K562 (cell line): Measurements from ENCODE around the gene COL26A1. TPM values are rescaled to one million over a fixed set of nuclear protein-coding genes. Genes with fewer than 3 reads are reported as not detected.

Experiments
- ATAC-seq: fragments of 200-7000 bp; cut with Tn5 transposase; 3 replicates; pipeline ENCODE4 v1.9.1; 2020; ENCODE audit warnings: moderate library complexity
- BruUV-seq: library from RNA; stranded (reverse); fragments of 400-500 nt; replicated peaks from 2 replicates; lab custom pipeline; 2021; lab: Mats Ljungman, UMichigan
- CTCF ChIA-PET: fragments of 300-600 bp; formaldehyde crosslinking; extraction: SDS; loops from one replicate; lab custom pipeline; 2021; ENCODE audit warnings: low intra/inter-chr PET ratio; lab: Yijun Ruan, JAX
- POLR2A ChIA-PET: fragments of 300-600, 350-650 bp; sonication (Branson Sonifier 250); formaldehyde crosslinking; extraction: SDS; loops from one replicate; lab custom pipeline; 2021; ENCODE audit warnings: antibody characterized with exemption, inconsistent platforms; lab: Yijun Ruan, JAX
- DNase-seq, 4 experiments: peaks; one replicate each; pipeline versions ENCODE4 v3.0.0 to v3.0.0-alpha.2; 2011 to 2018; ENCODE audit warnings: low spot score in 3 of 4, mixed read lengths in 3 of 4; ENCODE audit errors: extremely low read depth in 1 of 4
- FAIRE-seq: peaks from 2 replicates; lab custom pipeline; 2011; peaks lifted over from hg19 to GRCh38; lab: Jason Lieb, UNC
- H2AFZ ChIP-seq: 2 replicates; pipeline ENCODE4 v1.6.0; 2011; ENCODE audit warnings: low read depth, low read length, control low read depth, inconsistent platforms
- H3K27ac ChIP-seq: fragments of 200-600 bp; 3 replicates; pipeline ENCODE4 v1.8.0; 2011; ENCODE audit warnings: low read depth, mild to moderate bottlenecking, control low read depth, inconsistent platforms, low read length, moderate library complexity, mixed read lengths; ENCODE audit errors: extremely low read depth
- H3K27me3 ChIP-seq, 2 experiments: fragments of 300-600 bp in 1 of 2; 2 replicates in 1 of 2; 3 replicates in 1 of 2; pipeline versions ENCODE4 v1.6.0 to v1.8.0; 2011; ENCODE audit warnings: inconsistent platforms in 2 of 2, low read length in 2 of 2, mild to moderate bottlenecking in 1 of 2, mixed read lengths in 1 of 2, moderate library complexity in 1 of 2; ENCODE audit not compliant: control insufficient read depth in 2 of 2, insufficient read depth in 2 of 2
- H3K36me3 ChIP-seq: fragments of 300-600 bp; 3 replicates; pipeline ENCODE4 v1.8.0; 2011; ENCODE audit warnings: mild to moderate bottlenecking, low read length, inconsistent platforms; ENCODE audit not compliant: control insufficient read depth, insufficient read depth
- H3K4me1 ChIP-seq, 2 experiments: fragments of 200-600 bp in 1 of 2; replicated peaks in 1 of 2; 2 replicates in 1 of 2; 3 replicates in 1 of 2; pipeline versions ENCODE4 v1.5.1 to v1.8.0; 2011; ENCODE audit warnings: inconsistent platforms in 2 of 2, low read length in 2 of 2, mild to moderate bottlenecking in 1 of 2, mixed read lengths in 1 of 2, moderate library complexity in 1 of 2; ENCODE audit not compliant: control insufficient read depth in 2 of 2, insufficient read depth in 2 of 2
- H3K4me2 ChIP-seq: 2 replicates; pipeline ENCODE4 v1.6.1; 2011; ENCODE audit warnings: low read length, control low read depth, inconsistent platforms, mixed read lengths; ENCODE audit not compliant: insufficient read depth
- H3K4me3 ChIP-seq: fragments of 200-600 bp; sonication (generic), shearing (Covaris generic); 2 replicates; pipeline ENCODE4 v1.5.1; 2016; ENCODE audit warnings: control low read depth, inconsistent platforms
- H3K79me2 ChIP-seq: fragments of 200-600 bp; 3 replicates; pipeline ENCODE4 v1.8.0; 2011; ENCODE audit warnings: low read length, inconsistent platforms; ENCODE audit not compliant: control insufficient read depth, insufficient read depth
- H3K9ac ChIP-seq, 2 experiments: 2 replicates each; pipeline versions ENCODE4 v1.6.0 to v1.6.1; 2011; ENCODE audit warnings: low read depth in 2 of 2, low read length in 2 of 2, control low read depth in 1 of 2, inconsistent platforms in 1 of 2, mild to moderate bottlenecking in 1 of 2, mixed read lengths in 1 of 2; ENCODE audit not compliant: insufficient read depth in 1 of 2
- H3K9me1 ChIP-seq: one replicate; pipeline ENCODE4 v1.6.0; 2011; ENCODE audit warnings: inconsistent platforms, mild to moderate bottlenecking, low read length, moderate library complexity; ENCODE audit not compliant: control insufficient read depth, insufficient read depth
- H3K9me3 ChIP-seq: replicated peaks from 2 replicates; pipeline ENCODE4 v1.5.1; 2011; ENCODE audit warnings: low read depth, low read length, inconsistent platforms; ENCODE audit not compliant: control insufficient read depth, insufficient read depth
- H4K20me1 ChIP-seq: replicated peaks from 2 replicates; pipeline ENCODE4 v1.6.1; 2011; ENCODE audit warnings: low read length, inconsistent platforms, mixed read lengths; ENCODE audit not compliant: control insufficient read depth, insufficient read depth
- FOSL1 ChIP-seq: fragments of 200-800 bp; sonication (Bioruptor generic); conservative IDR thresholded peaks from 2 replicates; pipeline ENCODE4 v1.6.1; 2016; ENCODE audit warnings: missing genetic modification characterization, missing compliant biosample characterization
- FOXJ3 ChIP-seq: sonication (generic); formaldehyde crosslinking; IDR thresholded peaks from 2 replicates; pipeline ENCODE4 v1.4.0; 2020; ENCODE audit warnings: mild to moderate bottlenecking, missing genetic modification reagents
- NR2C1 ChIP-seq, 2 experiments: fragments of 450-650 bp; IDR thresholded peaks; 2 replicates each; pipeline ENCODE4 v1.6.1; 2017; ENCODE audit warnings: mild to moderate bottlenecking in 2 of 2, antibody characterized with exemption in 1 of 2, inconsistent platforms in 1 of 2, missing compliant biosample characterization in 1 of 2, missing genetic modification characterization in 1 of 2
- RFX7 ChIP-seq: fragments of 250-450 bp; sonication (Bioruptor Pico); IDR thresholded peaks from 2 replicates; pipeline ENCODE4 v1.5.1; 2021; ENCODE audit warnings: mild to moderate bottlenecking
- ZNF354B ChIP-seq: fragments of 250-450 bp; sonication (Bioruptor Pico); IDR thresholded peaks from 2 replicates; pipeline ENCODE4 v1.4.0; 2020
- ZNF780A ChIP-seq: fragments of 250-450 bp; sonication (Bioruptor Pico); IDR thresholded peaks from 2 replicates; pipeline ENCODE4 v1.5.0; 2021; ENCODE audit warnings: mild to moderate bottlenecking
- WGBS: fragments of 100-300 bp; shearing (Covaris generic); methylation state at CpG from one replicate; pipeline ENCODE4 v1.1.6; 2016; ENCODE audit warnings: low coverage, mixed read lengths; ENCODE audit not compliant: insufficient coverage; ENCODE audit errors: missing lambda C conversion rate; 5-methylcytosine and 5-hydroxymethylcytosine counted together
- in situ Hi-C: fragments of 300-500 bp; cut with MboI; formaldehyde crosslinking; loops from 4 replicates; pipeline ENCODE4 v1.15.0; 2018; ENCODE audit warnings: inconsistent platforms, mixed read lengths
- intact Hi-C: fragments of 100-400 bp; cut with micrococcal nuclease; formaldehyde crosslinking; loops from 2 replicates; pipeline ENCODE4 v1.14.2; 2022
- polyA plus RNA-seq, 8 experiments: library from polyadenylated mRNA; depleted of rRNA in 4 of 8; stranded (reverse) in 5 of 8; unstranded in 3 of 8; fragments of >200 nt; fragmentation: Nextera tagmentation in 2 of 8; fragmentation: Illumina TruSeq in 1 of 8; extraction: Ambion mirVana in 2 of 8; extraction: Trizol in 1 of 8; gene quantifications; 2 replicates each; pipeline versions ENCODE4 v1.2.1 to v1.2.3, GENCODE V29; 2011 to 2014; ENCODE audit warnings: inconsistent platforms in 1 of 8, missing spikeins in 1 of 8
- total RNA-seq, 7 experiments: library from RNA; depleted of rRNA in 6 of 7; stranded (reverse); fragments of >200 nt in 6 of 7; fragmentation: Illumina TruSeq in 2 of 7; extraction: Trizol in 2 of 7; gene quantifications; 2 replicates each; pipeline versions ENCODE4 v1.2.1 to v1.2.3, GENCODE V29; 2011 to 2021; ENCODE audit warnings: low replicate concordance in 1 of 7
- TF ChIP-seq, protein P1 (sequence below): sonication (generic); formaldehyde crosslinking; IDR thresholded peaks from 2 replicates; pipeline ENCODE4 v1.4.0; 2020; ENCODE audit warnings: mild to moderate bottlenecking, missing genetic modification reagents
- TF ChIP-seq, protein P2 (sequence below): fragments of 450-650 bp; IDR thresholded peaks from 2 replicates; pipeline ENCODE4 v1.7.1; 2018; ENCODE audit warnings: mild to moderate bottlenecking, low read depth; ENCODE audit not compliant: partially characterized antibody
- TF ChIP-seq, protein P3 (sequence below), 2 experiments: IDR thresholded peaks in 1 of 2; conservative IDR thresholded peaks in 1 of 2; 2 replicates each; pipeline ENCODE4 v1.6.1; 2016; ENCODE audit warnings: low read depth in 2 of 2, mild to moderate bottlenecking in 1 of 2, missing compliant biosample characterization in 1 of 2, missing genetic modification characterization in 1 of 2, moderate library complexity in 1 of 2

Gene COL26A1
- total and polyA plus RNA-seq, 9 of the 15 experiments (the other 6 are each of a cell fraction or from before 2014, with no cell fraction given), result 0.04 to 0.39 (median 0.07) TPM; not detected in 5

DNA sequence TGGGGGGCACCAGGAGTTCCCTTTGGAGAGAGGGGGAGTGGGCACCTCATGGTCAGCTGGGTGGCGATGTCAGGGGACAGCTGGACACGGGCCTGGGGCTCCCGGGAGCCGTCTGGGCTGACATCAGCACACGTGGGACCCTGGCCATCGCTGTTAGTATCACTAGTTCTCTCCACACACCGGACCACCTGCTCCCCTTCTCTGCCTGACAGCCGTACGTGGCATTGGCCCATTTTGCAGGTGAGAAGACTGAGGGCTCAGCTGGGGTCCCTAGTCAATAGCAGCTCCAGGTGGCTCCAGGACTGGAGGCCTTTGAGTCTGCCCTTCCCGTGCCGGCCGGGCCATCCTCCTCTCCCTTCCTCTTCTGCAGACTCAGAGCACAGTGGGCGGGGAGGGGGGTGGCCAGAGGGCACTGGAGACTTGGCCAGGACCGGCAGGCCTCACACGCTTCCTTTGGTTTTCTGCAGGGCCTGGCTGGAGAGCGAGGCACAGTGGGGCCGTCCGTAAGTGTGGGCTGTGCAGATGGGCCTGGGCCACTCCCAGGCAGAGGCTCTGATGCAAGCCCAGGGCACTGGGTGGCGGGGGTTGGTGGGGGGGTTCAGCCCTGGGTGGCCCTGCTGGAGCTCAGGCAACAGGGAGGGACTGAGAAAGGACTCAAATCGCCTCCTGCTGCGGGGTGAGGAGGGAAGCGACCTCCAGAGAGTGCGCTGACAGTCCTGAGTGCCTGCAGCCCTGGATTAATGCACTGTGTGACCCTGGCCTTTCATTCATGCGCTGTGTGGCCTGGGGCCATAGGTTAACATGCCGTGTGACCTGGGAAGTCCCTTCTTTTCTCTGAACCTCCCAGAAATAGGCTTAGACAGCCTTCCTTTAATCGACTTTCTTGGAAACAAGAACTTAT, 188.2 kb downstream of the COL26A1 start (continued):
- TF ChIP-seq, protein P1, sequence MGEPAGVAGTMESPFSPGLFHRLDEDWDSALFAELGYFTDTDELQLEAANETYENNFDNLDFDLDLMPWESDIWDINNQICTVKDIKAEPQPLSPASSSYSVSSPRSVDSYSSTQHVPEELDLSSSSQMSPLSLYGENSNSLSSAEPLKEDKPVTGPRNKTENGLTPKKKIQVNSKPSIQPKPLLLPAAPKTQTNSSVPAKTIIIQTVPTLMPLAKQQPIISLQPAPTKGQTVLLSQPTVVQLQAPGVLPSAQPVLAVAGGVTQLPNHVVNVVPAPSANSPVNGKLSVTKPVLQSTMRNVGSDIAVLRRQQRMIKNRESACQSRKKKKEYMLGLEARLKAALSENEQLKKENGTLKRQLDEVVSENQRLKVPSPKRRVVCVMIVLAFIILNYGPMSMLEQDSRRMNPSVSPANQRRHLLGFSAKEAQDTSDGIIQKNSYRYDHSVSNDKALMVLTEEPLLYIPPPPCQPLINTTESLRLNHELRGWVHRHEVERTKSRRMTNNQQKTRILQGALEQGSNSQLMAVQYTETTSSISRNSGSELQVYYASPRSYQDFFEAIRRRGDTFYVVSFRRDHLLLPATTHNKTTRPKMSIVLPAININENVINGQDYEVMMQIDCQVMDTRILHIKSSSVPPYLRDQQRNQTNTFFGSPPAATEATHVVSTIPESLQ (CRISPR knock-in tag), result no peak
- TF ChIP-seq NR2C1 (IDR thresholded peaks at IDR 0.05) (no peak), NR2C1 (tag; IDR thresholded peaks at IDR 0.05) (peak; percentile 29; the same call in 1 of the 2 replicates)

DNA sequence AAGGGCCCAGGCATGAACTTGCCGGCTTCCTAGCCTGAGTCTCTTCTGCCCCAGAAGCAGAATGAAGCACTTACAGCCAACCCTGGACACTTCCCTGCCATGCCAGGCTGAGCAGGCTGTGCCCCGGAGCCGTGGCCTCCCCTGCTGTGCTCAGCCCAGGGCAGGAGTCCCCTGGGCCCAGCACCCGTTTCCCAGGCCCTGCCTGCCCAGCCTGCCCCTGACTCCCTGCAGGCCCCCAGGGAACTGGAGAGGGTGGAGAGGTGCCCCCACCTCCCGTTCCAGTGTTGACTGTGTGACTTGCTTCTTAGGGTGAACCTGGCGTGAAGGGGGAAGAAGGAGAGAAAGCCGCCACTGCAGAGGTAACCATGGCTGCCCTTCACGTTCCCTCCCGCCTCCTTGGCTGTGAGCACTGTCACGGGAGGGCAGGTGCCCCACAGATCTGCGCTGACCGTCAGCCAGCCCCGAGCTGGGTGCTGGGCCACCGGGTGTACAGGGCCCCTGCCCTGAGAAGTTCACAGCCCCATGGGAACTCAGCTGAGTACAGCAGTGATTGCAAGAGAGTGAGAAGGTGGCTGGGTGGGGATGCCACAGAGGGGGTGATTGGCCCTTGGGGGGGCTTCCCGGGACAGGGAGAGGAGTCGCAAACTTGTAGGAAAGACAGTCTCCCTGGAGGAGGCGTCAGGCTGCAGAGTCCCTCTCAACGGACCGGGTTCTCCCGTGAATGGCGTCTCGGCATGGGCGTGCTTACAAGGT, 190.5 kb downstream of the COL26A1 start:
- H3K36me3 ChIP-seq, result no peaks in the 10 kb centered on the region
- H3K9me3 ChIP-seq, result no peaks in the 10 kb centered on the region
- ChIA-PET CTCF (no interaction called here), POLR2A (no interaction called here)
- peaks cover 2% of the 10 kb centered on the region for H4K20me1 ChIP-seq
- intact Hi-C loops, result no loop called here
- FAIRE-seq (no peak), DNase-seq (peak in 1 of 4 experiments; percentile 6), ATAC-seq (no peak)
- H3K9me1 ChIP-seq, result no peaks in the 10 kb centered on the region
- H3K27ac ChIP-seq, result no peak overlapping the region
- no peak overlapping the region for H3K4me3 ChIP-seq
- no peaks in the 10 kb centered on the region for H3K79me2 ChIP-seq
- BruUV-seq, result no TSS peak
- WGBS, result 4% methylated on average over 21 of the region's 23 CpGs
- no peak overlapping the region for H3K4me2 ChIP-seq
- peaks cover 3 to 18% of the 10 kb centered on the region in 2 experiments; a peak in 4 of 5 replicates for H3K4me1 ChIP-seq
- H2AFZ ChIP-seq, result no peak overlapping the region
- peaks cover 11 to 50% of the 10 kb centered on the region in 2 experiments; a peak in 3 of 5 replicates for H3K27me3 ChIP-seq
- in situ Hi-C loops, result no loop called here
- peak overlapping the region in 1 of 2 experiments; percentile 41; a peak in 1 of 4 replicates for H3K9ac ChIP-seq
- TF ChIP-seq FOXJ3 (no peak), ZNF780A (CRISPR knock-in tag) (no peak), FOSL1 (tag) (no peak), ZNF354B (CRISPR knock-in tag) (no peak), RFX7 (CRISPR knock-in tag) (no peak)
- TF ChIP-seq, protein P2, sequence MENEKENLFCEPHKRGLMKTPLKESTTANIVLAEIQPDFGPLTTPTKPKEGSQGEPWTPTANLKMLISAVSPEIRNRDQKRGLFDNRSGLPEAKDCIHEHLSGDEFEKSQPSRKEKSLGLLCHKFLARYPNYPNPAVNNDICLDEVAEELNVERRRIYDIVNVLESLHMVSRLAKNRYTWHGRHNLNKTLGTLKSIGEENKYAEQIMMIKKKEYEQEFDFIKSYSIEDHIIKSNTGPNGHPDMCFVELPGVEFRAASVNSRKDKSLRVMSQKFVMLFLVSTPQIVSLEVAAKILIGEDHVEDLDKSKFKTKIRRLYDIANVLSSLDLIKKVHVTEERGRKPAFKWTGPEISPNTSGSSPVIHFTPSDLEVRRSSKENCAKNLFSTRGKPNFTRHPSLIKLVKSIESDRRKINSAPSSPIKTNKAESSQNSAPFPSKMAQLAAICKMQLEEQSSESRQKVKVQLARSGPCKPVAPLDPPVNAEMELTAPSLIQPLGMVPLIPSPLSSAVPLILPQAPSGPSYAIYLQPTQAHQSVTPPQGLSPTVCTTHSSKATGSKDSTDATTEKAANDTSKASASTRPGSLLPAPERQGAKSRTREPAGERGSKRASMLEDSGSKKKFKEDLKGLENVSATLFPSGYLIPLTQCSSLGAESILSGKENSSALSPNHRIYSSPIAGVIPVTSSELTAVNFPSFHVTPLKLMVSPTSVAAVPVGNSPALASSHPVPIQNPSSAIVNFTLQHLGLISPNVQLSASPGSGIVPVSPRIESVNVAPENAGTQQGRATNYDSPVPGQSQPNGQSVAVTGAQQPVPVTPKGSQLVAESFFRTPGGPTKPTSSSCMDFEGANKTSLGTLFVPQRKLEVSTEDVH, result no peak
- TF ChIP-seq, protein P3, sequence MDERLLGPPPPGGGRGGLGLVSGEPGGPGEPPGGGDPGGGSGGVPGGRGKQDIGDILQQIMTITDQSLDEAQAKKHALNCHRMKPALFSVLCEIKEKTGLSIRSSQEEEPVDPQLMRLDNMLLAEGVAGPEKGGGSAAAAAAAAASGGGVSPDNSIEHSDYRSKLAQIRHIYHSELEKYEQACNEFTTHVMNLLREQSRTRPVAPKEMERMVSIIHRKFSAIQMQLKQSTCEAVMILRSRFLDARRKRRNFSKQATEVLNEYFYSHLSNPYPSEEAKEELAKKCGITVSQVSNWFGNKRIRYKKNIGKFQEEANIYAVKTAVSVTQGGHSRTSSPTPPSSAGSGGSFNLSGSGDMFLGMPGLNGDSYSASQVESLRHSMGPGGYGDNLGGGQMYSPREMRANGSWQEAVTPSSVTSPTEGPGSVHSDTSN (CRISPR knock-in tag; IDR thresholded peaks at IDR 0.05; ENCODE audit: low read depth), result no peak
- TF ChIP-seq, protein P3 (tag; conservative IDR thresholded peaks at IDR 0.05; ENCODE audit: low read depth), result no peak
